T-helper 2 cell treated with Interferon-gamma antibody and Interleukin-4, amounts not matched to agents 100 ng/mL and 5 ng/mL, for 36 hours (primary cell): ENCODE measurements around the gene ADCY2. TPM values are rescaled to one million over a fixed set of nuclear protein-coding genes. Genes with fewer than 3 reads are reported as not detected.

Source experiments
- intact Hi-C: fragments of 100-400 bp; cut with micrococcal nuclease; formaldehyde crosslinking; loops from one replicate; pipeline ENCODE4 v1.15.1; 2023
- total RNA-seq: library from RNA; stranded (reverse); gene quantifications from 2 replicates; pipeline ENCODE4 v1.2.3, GENCODE V29; 2022

Gene ADCY2
- not detected in 2 replicates for total RNA-seq

DNA sequence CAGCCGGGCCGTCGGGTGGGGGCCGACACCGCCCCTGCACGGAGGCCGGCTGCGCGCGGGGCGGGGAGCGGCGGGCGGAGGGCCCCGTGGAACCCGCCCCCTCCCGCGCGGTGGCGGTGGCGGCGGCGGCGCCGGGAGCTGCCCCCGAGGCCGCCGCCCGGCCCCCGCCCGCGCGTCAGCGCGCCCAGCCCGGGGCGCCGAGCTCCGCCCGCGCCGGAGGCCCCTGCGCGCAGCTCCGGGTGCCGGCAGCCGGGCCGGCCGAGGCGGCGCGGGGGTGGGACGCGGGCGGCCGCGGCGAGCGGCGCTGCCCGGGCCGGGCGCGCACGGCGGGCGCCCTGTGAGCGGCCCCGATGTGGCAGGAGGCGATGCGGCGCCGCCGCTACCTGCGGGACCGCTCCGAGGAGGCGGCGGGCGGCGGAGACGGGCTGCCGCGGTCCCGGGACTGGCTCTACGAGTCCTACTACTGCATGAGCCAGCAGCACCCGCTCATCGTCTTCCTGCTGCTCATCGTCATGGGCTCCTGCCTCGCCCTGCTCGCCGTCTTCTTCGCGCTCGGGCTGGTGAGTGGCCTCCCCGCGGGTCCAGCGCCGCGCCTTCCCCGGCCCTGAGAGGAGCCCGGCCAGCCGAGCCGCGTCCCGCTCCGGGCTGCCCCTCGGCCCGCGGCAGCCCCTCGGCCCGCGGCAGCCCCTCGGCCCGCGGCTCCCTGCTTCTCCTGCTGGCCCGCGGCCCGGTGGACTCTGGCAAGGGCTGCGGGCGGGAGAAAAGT is at the start of gene ADCY2:
ADCY2 (plus strand) TSS at position 192 of the 766 bp plus-strand sequence; CDS start at position 351, 159 bp downstream.
- intact Hi-C loops, result no loop called here

DNA sequence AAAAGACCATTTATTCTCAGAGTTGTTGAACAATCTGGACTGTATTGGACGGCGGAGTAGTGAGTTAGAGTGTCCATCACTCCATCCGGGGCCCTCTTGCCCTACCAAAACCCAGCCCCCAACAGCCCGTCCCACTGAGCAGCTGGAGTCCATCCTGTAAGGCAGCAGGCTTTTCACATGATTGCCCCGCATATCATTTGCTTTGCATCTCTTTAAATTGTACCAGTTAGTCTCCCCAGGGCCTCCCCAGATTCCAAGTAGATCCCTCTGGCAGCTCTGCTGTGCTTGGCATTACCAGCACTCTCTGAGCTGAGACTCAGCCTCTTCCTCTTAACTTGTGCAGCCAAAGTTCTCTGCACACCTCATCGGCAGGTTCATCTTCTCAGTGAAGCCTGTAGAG is 48.6 kb upstream of the ADCY2 start:
- intact Hi-C loops, result no loop called here

DNA sequence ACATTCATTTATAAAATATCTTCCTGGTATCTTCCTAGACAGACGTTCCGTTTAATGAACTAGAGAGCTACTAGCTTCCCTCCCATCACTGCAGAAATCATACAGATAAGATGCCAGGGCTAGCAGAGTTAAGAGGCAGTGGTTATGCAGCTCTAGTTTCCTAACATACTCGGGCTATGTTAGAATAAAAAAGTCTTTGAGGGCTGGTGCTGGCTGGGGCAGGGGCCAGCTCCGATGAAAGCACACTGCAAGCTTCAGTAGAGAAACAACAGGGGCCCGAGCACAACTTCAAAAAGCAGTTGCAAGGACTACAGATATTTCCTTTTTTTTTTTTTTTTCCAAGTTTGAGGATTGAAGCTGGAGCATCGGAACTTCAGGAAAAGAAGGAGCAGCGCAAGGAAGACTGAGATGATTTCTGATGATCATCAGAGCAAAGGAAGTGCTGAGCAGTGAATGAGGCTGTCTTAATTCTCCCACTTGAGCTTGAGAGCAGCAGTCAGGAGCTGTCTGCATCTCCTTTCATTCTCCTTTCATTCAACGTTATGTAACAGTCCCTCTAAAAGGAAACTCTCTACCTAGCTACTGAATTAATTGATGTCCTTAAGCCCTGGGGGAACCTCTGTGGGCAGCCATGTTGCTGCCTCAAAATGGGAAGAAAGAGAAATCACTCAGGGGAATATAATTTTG is 47.6 kb upstream of the ADCY2 start:
- intact Hi-C loops, result no loop called here

DNA sequence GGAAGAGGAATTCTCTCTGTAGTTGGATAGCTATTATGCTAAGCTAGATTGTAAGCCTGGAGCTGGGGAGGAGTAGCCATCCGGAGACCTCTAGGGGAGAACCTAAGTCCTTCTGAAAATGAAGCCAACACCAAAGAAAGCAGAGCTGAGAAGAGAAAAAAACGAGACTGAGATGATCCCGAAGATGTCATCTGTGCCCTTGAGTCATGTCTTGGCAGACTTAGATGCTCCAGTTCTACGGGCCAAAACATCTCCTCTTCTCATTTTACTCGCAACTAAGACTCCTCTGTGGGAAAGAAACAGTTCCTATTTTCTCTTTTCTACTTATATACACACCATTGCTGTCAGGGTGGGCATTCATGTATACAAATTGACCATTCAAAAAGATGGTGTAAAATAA is 34.3 kb upstream of the ADCY2 start:
- intact Hi-C loops, result no loop called here

DNA sequence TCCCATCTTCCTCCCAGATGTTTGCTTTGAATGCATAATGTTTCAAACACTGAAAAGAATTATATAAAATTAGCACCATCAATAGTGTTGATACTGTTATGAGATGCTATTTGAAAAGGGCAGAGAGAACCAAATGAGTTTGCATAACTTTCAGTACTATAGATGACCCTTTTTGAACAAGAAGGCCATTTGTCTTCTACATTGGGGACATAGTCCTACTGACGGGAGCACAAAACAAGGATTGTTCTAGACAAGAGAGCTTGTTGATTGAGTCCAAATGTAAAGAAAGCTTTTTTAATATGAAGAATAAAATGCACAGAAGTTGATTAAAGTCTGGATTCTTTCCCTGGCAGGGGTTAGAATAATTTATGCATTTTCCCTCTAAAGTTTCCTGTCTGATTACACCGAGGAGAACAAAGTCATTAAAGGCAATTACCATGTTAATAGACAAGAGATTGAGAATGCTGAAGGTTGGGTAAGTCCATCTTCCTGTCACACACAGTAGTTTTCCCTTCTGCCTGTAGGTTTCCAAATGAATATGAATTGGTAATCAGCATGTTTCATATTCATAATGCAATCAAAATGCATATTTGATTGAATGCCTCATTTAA is 32.8 kb upstream of the ADCY2 start:
- intact Hi-C loops, result no loop called here

DNA sequence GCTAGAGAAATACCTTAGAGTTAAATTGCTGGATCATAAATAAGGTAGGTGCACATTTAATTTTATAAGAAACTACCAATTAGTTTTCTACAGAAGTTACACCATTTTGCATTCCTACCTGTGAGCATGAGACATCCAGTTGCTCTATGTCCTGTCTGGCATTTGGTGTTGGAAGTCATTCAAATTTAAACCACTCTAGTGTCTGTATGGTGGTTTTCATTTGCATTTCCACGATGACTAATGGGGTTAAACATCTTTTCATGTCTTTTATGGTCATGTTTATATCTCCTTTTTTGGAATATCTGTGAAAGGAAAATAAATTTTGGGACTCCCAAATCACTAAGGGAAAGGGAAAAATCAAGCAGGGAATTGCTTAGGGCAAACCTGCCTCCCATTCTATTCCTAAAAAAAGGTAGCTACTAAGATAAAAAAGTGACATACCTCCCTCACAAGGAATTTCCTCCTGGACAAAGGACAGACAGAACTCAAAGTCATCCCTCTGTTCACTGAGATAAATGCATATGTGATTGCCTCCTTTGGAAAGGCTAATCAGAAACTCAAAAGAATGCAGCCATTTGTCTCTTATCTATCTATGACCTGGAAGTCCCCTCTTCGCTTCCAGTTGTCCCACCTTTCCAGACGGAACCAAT is 31.6 kb upstream of the ADCY2 start:
- intact Hi-C loops, result no loop called here

DNA sequence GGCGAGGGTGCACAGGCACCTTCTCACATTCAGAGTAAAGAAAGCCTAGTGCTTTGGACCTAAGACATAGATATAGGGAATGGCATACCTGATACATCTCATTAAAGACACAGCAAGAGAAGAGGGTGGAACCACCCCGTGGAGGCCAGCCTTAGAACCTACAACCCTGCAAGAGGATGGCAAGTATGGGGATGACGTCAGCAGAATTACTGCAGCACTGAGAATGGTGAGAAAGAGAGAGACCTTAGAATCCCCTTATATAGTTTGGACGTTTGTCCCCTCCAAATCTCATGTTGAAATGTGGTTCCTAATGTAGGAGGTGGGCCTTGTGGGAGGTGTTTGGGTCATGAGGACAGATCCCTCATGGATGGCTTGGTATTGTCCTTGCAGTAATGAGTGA is 28.2 kb upstream of the ADCY2 start:
- intact Hi-C loops, result no loop called here

DNA sequence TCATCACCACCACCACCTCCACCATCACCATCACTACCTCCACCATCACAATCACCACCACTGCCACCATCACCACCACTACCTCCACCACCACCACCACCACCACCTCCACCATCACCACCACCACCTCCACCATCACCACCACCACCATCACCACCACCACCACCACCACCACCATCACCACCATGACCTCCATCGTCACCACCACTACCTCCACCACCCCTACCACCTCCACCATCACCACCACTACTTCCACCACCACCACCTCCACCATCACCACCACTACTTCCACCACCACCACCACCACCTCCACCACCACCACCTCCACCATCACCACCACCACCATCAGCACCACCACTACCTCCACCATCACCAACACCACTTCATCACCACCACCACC is 23.5 kb upstream of the ADCY2 start:
- intact Hi-C loops, result no loop called here

DNA sequence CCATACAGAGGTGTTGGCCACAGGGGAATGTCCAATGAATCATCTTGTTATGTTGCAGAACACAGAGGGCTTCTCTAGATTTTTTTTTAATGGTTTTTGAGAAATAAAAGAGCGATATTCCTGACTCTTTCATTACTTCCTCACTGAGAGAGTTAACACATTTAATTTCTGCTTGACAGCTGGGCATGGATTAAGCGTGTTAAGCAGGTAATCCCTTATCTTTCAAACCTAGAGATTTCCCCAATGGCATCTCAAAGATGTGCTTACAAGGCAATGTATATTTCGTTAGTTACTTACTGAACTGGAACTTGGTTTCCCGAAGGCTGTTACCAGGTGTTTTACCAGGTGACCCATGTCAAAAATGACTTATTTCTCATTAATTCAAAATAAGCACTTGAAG is 21.8 kb upstream of the ADCY2 start:
- intact Hi-C loops, result no loop called here

DNA sequence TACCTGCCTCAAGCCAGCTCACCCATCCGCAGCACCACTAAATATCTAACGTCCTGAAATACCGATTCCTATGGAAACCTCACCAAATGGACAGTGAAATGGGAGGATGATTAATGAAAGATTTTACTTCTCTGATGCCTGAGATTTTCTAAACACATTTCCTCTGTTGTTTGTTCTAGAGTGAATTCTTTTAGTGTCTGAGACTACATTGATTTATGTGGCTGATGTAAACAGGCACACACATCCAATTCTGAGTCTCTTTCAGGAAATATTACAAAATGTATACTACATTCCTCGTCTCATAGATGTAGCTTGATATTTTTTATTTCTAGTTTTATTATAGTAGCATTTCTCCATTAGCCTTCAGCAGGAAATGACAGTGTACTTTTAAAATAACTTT is 20.5 kb upstream of the ADCY2 start:
- intact Hi-C loops, result no loop called here

DNA sequence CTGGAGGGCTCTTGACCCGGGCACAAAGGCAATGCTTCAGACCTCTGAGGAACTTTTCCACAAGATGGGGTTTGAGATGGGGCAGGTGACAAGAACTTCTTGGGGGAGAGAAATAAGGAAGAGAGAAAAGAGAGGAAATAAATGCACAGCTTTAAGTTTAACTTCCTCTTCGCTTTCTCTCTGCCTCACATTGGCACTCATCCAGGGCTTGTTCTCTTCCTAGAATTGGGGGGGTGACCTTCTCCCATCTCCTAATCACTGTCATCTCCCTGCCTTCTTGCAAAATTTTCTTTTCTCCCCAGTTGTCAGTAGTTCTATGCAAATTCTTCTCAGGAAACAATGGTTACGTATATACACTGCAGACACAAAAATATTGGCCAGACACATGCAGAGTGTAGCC is 19.1 kb upstream of the ADCY2 start:
- intact Hi-C loops, result no loop called here

DNA sequence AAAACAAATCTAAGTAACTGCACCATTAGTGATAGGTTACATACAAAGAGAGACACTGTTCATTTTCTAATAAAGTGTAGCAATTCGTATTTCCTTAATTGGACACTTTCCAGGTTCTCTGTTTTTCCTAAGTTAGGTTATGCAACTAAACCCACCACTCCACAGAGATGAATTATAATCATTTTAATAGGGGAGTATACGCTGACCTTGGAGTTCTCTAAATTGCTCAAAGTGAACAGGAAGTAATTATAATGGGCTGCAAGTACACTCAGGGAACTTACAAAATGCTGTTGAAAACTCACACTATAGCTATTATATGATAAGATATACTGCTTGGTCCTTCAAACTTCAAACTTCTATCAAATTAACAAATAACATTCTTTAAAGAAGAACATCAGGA is 18.2 kb upstream of the ADCY2 start:
- intact Hi-C loops, result no loop called here

DNA sequence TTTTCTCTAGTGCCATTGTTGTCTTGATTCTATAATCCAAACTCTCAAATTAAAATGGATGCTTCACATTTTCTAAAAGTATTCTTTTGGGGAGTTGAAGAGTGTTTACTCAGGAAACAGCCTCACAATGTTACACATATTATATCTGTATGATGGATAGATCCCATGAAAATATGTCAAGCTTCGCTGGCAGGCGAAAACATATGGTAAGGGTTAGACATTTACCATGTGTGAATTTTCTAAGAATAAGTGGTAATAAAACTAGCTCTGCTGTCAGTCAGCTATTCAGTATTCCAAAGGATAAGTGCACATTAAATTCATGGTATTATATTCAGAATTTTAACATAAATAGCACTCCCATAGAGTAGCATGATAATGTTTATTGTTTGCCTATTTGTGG is 13.3 kb upstream of the ADCY2 start:
- intact Hi-C loops, result no loop called here

DNA sequence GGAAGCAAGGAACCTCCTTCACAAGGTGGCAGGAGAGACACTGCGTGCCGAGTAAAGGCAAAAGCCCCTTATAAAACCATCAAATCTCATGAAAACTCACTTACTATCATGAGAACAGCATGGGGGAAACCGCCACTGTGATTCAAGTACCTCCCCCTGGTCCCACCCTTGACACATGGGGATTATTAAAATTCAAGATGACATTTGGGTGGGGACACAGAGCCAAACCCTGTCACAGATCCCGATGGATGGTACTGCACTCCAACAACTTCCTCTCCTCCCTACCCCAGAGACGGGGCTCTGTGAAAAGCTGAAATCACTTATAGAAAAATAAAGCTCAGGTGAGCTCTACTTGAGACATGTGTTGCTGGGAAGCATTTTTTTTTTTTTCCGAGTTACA is 10.3 kb upstream of the ADCY2 start:
- intact Hi-C loops, result no loop called here

DNA sequence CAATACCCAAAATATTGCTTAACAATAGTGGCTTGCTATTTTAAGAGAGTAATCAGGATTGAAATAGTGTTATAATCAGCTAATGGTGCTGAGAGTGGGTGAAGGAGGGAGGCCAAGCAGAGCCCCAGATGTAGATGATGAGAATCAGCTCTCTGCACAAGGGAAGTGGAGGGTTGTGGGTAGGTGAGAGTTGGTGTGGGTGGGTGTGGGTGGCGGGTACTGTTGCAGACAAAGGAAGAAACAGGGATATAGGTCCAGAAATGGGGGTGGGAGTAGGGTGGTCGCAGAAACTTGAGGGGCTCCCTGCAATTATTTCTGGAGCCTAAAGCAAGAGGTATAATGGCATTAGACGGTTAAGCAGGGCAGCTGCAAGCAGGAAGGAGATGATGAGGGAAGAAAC is 7.4 kb upstream of the ADCY2 start:
- intact Hi-C loops, result no loop called here

DNA sequence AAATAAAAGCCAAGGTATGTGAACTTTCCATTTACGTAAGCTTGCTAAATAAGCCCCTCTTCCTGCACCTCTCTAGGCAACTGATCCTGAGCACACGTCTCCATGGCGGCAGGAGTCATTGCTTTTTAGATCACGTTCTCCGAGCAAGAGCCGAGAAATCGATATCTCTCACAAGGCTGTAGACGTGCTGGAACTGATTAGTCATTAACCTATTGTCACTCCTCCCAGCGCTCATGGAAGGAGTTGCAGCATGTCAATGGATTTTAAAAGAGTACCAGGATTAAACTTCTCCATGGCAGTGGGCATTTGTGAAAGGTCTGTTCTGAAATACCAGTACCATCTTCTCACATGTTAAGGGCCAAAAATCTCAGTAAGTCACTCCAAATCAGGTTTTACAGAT is 4.7 kb upstream of the ADCY2 start:
- intact Hi-C loops, result no loop called here

DNA sequence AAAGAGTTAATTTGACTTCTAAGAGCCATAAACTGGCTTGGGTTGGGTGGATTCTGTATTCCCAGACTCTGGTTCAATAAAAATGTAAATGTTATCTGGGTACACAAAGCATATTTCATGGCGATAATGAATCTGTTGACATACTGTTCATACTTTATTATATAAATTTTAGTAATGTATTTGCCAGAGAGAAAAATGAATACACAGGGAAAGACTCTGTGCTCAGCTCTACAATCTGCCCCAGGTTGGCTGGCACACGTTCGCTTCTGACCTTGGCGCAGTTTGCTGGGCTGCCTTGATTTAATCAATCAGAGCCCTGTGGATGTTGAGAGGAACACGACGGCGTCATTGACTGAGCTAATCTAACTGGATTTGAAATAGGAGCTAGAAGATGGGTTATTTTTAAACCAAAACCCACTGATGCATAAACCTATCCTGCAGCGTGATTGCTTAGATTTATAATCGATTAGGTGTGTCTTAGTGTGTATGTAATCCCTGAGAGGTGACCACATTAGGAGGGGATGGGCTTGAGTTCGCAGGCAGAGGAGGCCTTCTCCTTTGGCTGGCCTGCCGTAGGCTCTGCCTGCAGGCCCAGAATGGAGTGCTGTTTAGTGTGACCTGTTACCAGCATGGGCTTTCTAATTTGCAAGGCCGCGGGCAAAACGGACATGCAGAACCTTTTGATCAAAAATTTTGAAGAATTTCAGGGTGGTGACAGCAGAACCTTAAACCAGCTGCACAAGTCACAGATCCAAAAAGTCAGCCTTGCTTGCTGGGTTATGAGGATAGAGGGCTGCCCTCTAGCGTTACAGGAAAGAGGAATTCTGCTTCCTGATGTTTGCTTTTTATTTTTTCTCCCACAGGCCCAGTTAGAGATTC is 3.9 kb upstream of the ADCY2 start:
- intact Hi-C loops, result no loop called here

DNA sequence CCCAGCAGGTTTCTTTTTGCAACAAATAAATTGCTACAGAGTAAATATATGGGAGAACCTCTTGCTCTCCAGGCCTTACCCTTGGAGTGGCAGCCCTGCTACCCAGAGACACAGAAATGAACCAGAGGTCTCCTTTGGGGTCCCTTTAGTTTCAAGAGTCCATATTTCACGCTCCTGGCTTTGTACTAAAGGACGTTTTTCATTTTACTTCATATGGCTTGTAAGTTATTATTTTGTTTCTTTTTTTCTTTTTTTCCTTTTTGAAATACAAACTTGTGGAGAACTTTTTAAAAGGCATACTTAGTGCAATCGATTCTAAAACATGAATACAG is 3.3 kb upstream of the ADCY2 start:
- intact Hi-C loops, result no loop called here

DNA sequence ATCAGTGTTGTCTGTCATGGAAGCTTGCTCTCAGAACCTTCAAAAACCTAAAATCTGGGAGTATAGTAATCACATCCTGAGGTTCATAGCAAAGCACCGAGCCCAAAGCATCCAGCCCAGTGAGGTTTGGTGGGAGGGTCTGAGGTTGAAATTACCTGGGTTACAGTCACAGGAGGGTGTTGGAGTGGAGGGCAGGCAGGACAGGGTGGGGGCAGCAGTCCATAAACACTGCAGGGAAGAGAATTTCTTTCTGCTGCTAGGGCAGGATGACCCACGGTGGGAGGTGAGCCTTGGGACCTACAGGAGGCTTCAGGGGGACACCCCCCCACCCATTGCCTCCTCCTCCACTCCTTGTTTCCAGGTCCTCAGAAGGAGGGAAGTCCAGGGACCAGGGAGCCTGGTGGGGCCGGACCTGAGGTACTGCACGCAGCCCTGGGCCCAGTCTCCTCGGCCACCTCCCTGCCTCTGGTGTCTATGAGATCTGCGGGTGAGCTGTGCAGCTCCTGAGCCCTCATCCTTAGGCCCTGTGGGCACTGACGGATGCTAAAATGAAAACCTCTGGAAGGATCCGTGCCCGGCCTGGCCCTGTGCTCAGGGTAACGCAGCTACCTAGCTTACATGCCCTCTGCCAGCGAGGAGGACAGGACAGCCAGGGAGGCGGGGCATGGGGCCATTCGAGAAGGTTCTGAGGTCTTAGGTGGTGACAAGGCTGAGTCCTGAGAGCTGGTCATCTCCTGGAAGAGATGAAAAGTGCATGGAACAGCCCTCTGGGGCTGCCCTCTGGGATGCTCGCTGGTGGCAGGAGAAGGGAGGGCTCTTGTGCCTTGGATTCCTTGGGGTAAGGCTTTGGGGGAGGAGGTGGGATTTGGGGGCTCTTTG is 1.8 kb upstream of the ADCY2 start:
- intact Hi-C loops, result no loop called here

DNA sequence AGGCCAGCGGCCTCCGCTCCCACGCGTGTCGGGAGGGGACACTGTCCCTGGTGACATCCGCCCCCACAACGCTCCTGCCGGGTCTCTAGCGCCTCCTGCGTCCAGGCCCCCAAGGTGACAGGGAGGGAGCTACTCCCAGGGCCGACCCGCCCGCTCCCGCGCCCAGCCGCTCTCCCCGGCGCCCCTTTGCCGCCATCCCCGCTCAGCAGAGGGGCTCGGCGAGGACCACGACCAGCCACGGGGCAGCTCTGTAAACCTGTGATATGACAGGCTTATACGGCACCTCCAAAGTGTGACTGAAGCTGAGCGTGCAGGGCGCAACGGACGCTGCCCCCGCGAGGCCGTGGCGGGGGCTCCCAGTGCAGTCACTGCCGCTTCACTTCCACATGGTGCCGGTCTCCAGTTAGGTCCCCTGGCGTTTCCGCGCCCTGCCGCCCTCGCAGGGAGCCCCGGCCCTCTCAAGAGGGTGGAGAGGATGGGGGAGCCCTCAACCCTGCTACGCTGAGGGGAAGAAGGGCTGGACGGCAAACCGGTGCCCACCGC is 978 bp upstream of the ADCY2 start:
- intact Hi-C loops, result no loop called here
